ENCODE data around the gene RIPPLY3. TPM values are rescaled to one million over a fixed set of nuclear protein-coding genes. Genes with fewer than 3 reads are reported as not detected.

The RIPPLY3 gene
- total RNA-seq, 1 donor from 2014 or later: 17.9 TPM

GRCh38 chr21:37065561-37066177 lies 59.2 kb downstream of the RIPPLY3 start:
- H3K4me3 Mint-ChIP-seq (ENCODE audit: low read depth): no peak overlapping the region
- H3K36me3 Mint-ChIP-seq (ENCODE audit: insufficient read depth): peaks cover 13% of the 10 kb centered on the region

More at GRCh38 chr21:37065561-37066177, 59.2 kb downstream of the RIPPLY3 start:
- no peak for TF ChIP-seq CTCF (IDR thresholded peaks at IDR 0.05; ENCODE audit: unreplicated experiment)
- H3K27me3 Mint-ChIP-seq: no peaks in the 10 kb centered on the region
- no peak for DNase-seq (ENCODE audit: low spot score, unreplicated experiment)
- H3K27ac Mint-ChIP-seq: no peak overlapping the region
- H3K4me1 Mint-ChIP-seq (ENCODE audit: low read depth): peaks cover 4% of the 10 kb centered on the region
- no peaks in the 10 kb centered on the region for H3K9me3 Mint-ChIP-seq (ENCODE audit: low read depth)

Other genes with a start within 250 kb of the RIPPLY3 start
- 32.3 and 34.3 TPM in 2 replicates for gene HLCS, start 40.0 kb upstream of the RIPPLY3 start, total RNA-seq
- 16.7 and 17.8 TPM in 2 replicates for gene PIGP, start 66.4 kb downstream of the RIPPLY3 start, total RNA-seq
- gene TTC3, start 66.6 kb downstream of the RIPPLY3 start, total RNA-seq: 255 and 281 TPM in 2 replicates